Smooth muscle cell (in vitro differentiated cells): ENCODE measurements around the gene OR10C1. TPM values are rescaled to one million over a fixed set of nuclear protein-coding genes. Genes with fewer than 3 reads are reported as not detected.

Source experiments
- DNase-seq: peaks from one replicate; lab custom pipeline; 2025; ENCODE audit not compliant: unreplicated experiment; lab: John Stamatoyannopoulos, UW
- H2AFZ ChIP-seq: fragments of 200-600 bp; sonication (generic); 2 replicates; pipeline ENCODE4 v1.6.0; 2016; ENCODE audit warnings: antibody characterized with exemption, low read depth, mild to moderate bottlenecking
- H3F3A ChIP-seq: fragments of 200-600 bp; sonication (generic); 2 replicates; pipeline ENCODE4 v1.6.0; 2017; ENCODE audit warnings: antibody characterized with exemption, low read depth
- H3K27ac ChIP-seq: fragments of 200-600 bp; sonication (generic); 2 replicates; pipeline ENCODE4 v1.5.1; 2016; ENCODE audit warnings: low read depth, mild to moderate bottlenecking
- H3K27me3 ChIP-seq: fragments of 200-600 bp; sonication (generic); 2 replicates; pipeline ENCODE4 v1.6.1; 2016; ENCODE audit warnings: low read depth, mild to moderate bottlenecking
- H3K36me3 ChIP-seq: fragments of 200-600 bp; sonication (generic); 2 replicates; pipeline ENCODE4 v1.5.1; 2016; ENCODE audit warnings: low read depth
- H3K4me1 ChIP-seq: fragments of 200-600 bp; sonication (generic); 2 replicates; pipeline ENCODE4 v1.5.1; 2016; ENCODE audit warnings: low read depth
- H3K4me2 ChIP-seq: fragments of 200-600 bp; sonication (generic); 2 replicates; pipeline ENCODE4 v1.6.0; 2016; ENCODE audit warnings: mild to moderate bottlenecking
- H3K4me3 ChIP-seq: fragments of 200-600 bp; sonication (generic); 2 replicates; pipeline ENCODE4 v1.5.1; 2016; ENCODE audit warnings: mild to moderate bottlenecking
- H3K79me2 ChIP-seq: fragments of 200-600 bp; sonication (generic); 2 replicates; pipeline ENCODE4 v1.6.0; 2016; ENCODE audit warnings: low read depth, mild to moderate bottlenecking
- H3K9ac ChIP-seq: fragments of 200-600 bp; sonication (generic); 2 replicates; pipeline ENCODE4 v1.6.0; 2016; ENCODE audit warnings: low read depth
- H3K9me3 ChIP-seq: fragments of 200-600 bp; sonication (generic); replicated peaks from 2 replicates; pipeline ENCODE4 v1.5.1; 2016; ENCODE audit warnings: low read depth
- H4K20me1 ChIP-seq: fragments of 200-600 bp; sonication (generic); 2 replicates; pipeline ENCODE4 v1.6.0; 2016; ENCODE audit warnings: low read depth
- CTCF ChIP-seq: fragments of 200-600 bp; sonication (generic); IDR thresholded peaks from 2 replicates; pipeline ENCODE4 v1.5.1; 2017; ENCODE audit warnings: borderline replicate concordance, mild to moderate bottlenecking, antibody characterized with exemption; ENCODE audit not compliant: insufficient read depth, poor library complexity, severe bottlenecking
- WGBS: methylation state at CpG from one replicate; pipeline ENCODE4 v1.1.7; 2016; ENCODE audit warnings: low lambda C conversion rate; 5-methylcytosine and 5-hydroxymethylcytosine counted together
- polyA plus RNA-seq: library from polyadenylated mRNA; unstranded; fragments of >200 nt; fragmentation: Nextera tagmentation; extraction: Ambion mirVana; gene quantifications from 2 replicates; pipeline ENCODE4 v1.2.1, GENCODE V29; 2016
- total RNA-seq: library from RNA; depleted of rRNA; stranded (reverse); fragments of >200 nt; gene quantifications from 2 replicates; pipeline ENCODE4 v1.2.3, GENCODE V29; 2014

The OR10C1 gene
- not detected in 2 replicates for total RNA-seq
- not detected in 2 replicates for polyA plus RNA-seq

GRCh38 chr6:29439006-29439405 is at the start of gene OR10C1:
Gene OR10C1 (plus strand): TSS chr6:29439306. CDS start chr6:29440016, 710 bp downstream.
- Histone ChIP-seq H3K4me1 (no peaks in the 10 kb centered on the region), H3K9me3 (no peaks in the 10 kb centered on the region), H4K20me1 (no peaks in the 10 kb centered on the region), H3F3A (no peaks in the 10 kb centered on the region), H3K9ac (no peak within 1 kb of the TSS), H3K27me3 (no peaks in the 10 kb centered on the region), H3K79me2 (no peaks in the 10 kb centered on the region), H2AFZ (no peak within 1 kb of the TSS), H3K4me2 (no peak within 1 kb of the TSS), H3K36me3 (no peaks in the 10 kb centered on the region), H3K27ac (no peak within 1 kb of the TSS), H3K4me3 (no peak within 1 kb of the TSS)
- TF ChIP-seq CTCF = no peak
- DNase-seq = no peak

- no peaks in the 10 kb centered on the region for H3K79me2 ChIP-seq
- H3K4me2 ChIP-seq = no peak within 1 kb of the TSS
- no peak within 1 kb of the TSS for H2AFZ ChIP-seq
- no peaks in the 10 kb centered on the region for H3K9me3 ChIP-seq
- no peaks in the 10 kb centered on the region for H3K4me1 ChIP-seq
- no peaks in the 10 kb centered on the region for H4K20me1 ChIP-seq
- no peak within 1 kb of the TSS for H3K9ac ChIP-seq
- H3K27ac ChIP-seq = no peak within 1 kb of the TSS
- no peaks in the 10 kb centered on the region for H3K27me3 ChIP-seq
- no peak within 1 kb of the TSS for H3K4me3 ChIP-seq
- DNase-seq = no peak
- no peaks in the 10 kb centered on the region for H3K36me3 ChIP-seq
- no peak for TF ChIP-seq CTCF
- H3F3A ChIP-seq = no peaks in the 10 kb centered on the region
Observed at GRCh38 chr6:29395331-29395730, 43.8 kb upstream of the OR10C1 start, which contains the start of gene OR12D2. Gene OR12D2 (plus strand): TSS chr6:29395631. CDS start chr6:29396700, 1,069 bp downstream.

- H3K79me2 ChIP-seq = no peaks in the 10 kb centered on the region
Observed at GRCh38 chr6:29399525-29399924, 39.6 kb upstream of the OR10C1 start.

More at GRCh38 chr6:29399525-29399924, 39.6 kb upstream of the OR10C1 start:
- TF ChIP-seq CTCF = no peak
- Histone ChIP-seq H2AFZ (no peak overlapping the region), H3K36me3 (no peaks in the 10 kb centered on the region), H3K9ac (no peak overlapping the region), H4K20me1 (no peaks in the 10 kb centered on the region), H3K4me3 (no peak overlapping the region), H3K4me2 (no peak overlapping the region), H3K4me1 (no peaks in the 10 kb centered on the region), H3K9me3 (no peaks in the 10 kb centered on the region), H3K27ac (no peak overlapping the region), H3K27me3 (no peaks in the 10 kb centered on the region), H3F3A (no peaks in the 10 kb centered on the region)
- DNase-seq = no peak
- WGBS = 80% methylated on average over 2 of the region's 2 CpGs
